Eye (tissue), 1 donor: ENCODE data around the gene ISG15.

Experiments used
- DNase-seq: peaks from one replicate; pipeline ENCODE4 v3.0.0-alpha.2; 2015

ISG15 gene

GRCh38 chr1:1030867-1031658, 17.8 kb downstream of the ISG15 start:
- DNase-seq, result peak; percentile 43

DNA sequence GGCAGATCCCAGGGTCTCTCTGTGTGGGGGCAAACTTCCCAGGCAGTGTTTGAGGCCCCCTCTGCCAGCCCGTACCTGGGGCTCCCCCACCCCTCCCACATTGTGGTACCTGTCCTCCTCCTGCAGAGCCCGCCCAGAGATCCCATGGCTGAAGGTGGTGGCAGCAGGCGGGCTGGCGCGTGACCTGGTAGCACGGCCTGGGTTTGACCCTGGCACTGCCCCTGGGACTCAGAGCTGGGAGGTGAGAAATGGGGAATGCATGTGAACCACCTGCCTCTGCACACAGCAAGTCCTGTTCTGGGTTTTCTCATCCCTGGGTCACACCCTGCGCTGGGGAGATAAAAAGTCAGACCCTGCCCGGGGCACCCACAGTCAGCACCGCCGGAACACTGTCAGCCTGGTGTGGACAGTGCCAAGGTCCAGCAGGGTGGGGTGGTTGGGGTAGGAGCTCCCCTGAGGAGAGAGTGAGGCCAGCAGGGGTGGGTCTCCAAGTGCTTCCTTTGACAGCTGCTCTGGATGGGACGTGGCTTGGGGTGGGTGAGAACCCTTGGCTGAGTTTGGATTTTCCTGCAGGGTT, 18.4 kb downstream of the ISG15 start:
- no peak for DNase-seq

DNA sequence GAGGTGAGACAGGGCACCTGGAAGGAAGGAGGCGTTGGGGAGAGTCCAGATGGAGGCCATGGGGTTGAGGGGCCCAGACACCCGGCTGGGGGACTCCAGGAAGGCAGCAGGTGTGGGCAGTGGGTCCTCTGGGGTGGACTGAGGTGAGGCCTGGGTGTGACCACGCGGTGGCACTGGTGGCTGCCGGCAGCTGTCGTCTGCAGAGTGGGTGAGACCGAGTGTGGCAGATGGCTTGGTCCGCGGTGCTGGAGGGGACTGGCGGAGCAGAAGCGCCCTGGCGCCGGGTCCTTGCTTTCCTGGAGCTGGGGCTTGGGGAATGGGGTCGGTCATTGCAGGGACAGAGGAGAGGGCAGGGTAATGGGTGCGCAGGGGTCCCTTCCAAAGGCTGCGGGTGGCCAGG, 19.1 kb downstream of the ISG15 start:
- DNase-seq, result peak; percentile 79

- DNase-seq, result peak; percentile 97
Measured at GRCh38 chr1:1033009-1033587, 19.8 kb downstream of the ISG15 start.

GRCh38 chr1:1033731-1034438, 20.6 kb downstream of the ISG15 start:
- peak; percentile 74 for DNase-seq

DNA sequence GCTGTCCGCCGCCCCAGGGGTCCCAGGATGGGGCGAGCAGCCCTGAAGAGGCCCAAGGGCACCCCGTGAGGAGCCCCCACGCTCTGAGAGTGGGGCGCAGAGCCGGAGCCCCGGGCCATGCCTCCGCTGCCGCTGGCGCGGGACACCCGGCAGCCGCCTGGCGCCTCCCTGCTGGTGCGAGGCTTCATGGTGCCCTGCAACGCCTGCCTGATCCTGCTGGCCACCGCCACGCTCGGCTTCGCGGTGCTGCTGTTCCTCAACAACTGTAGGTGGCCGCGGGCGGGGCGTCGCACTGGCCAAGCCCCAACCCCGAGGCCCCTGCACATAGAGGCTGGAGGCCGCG, 21.1 kb downstream of the ISG15 start:
- DNase-seq, result peak; percentile 60

GRCh38 chr1:1035291-1035943, 22.1 kb downstream of the ISG15 start:
- peak; percentile 15 for DNase-seq

GRCh38 chr1:1037366-1038327, 24.4 kb downstream of the ISG15 start:
- no peak for DNase-seq

- no peak for DNase-seq
Measured at GRCh38 chr1:1038694-1039093, 25.4 kb downstream of the ISG15 start.

DNA sequence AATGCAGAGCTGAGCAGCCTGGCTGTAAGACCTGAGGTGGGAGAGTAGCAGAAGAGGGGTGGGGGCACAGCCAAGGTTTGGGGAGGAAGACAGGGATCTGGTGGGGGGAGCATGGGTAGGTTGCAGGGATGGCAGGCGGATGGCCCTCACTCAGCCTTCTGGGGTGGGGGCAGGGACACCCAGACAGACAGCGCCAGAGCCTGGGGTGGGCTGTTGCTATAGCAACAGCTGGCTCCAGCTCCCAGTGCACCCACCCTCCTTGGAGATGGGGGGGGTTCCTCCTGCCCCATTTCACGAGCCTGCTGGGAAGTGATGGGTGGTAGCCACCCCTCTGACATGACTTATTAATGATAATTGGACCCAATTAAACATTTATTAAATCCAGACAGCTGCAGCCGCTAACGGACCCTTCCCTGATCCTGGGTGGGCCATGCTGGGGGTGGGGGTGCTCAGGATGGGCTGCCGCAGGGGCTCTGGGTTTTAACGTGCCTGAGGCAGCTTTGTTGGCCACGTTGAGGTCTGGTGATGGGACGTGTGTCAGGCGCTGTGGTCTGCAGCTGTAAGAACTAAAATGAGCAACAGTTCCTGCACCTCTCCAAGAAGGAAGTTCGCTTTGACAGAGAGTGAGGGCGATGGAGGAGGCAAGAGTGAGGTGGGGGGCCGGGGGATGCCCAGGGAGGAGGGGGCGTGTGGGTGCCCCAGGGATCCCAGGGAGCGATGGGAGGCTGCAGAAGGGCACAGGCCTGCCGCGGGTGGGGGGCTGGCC, 26.0 kb downstream of the ISG15 start:
- DNase-seq, result peak; percentile 74

DNA sequence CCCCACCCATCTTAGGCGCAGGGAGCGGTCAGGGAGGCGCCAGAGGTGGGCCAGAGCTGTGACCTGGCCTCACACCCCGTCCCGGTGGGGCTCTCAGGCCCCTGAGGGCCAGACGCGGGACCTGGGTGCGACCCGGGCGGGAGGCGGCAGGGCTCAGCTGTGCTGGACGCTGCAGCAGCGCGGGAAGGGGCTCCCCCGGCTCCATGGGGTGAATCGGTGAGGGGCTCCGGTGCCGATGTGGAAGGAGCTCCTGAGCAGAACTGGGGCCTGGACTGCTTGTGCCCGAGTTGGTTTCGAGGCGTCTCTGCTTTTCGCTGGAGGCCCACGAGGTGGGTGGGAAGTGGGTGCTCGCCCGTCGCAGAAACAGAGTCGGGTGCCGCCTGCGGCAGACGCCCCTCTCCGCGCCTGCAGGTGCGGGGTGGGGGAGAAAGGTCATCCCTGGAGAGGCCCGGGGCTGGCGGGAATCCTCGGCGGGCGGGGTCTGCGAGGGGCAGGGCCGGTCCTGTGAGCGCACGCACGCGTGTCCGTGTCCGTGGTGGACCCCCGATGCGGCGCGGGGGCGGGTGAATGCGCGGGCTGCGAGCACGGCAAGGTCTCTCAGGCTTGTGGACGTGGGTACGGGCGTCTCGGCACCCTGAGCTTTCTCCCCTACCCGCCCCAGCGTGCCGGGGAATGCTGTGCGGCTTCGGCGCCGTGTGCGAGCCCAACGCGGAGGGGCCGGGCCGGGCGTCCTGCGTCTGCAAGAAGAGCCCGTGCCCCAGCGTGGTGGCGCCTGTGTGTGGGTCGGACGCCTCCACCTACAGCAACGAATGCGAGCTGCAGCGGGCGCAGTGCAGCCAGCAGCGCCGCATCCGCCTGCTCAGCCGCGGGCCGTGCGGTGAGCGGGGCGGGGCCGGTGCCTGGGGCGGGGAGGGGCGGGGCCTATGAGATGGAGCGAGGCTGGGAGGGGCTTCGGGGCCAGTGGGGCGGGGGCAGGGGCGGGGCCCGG, 27.0 kb downstream of the ISG15 start:
- peak; percentile 88 for DNase-seq

- DNase-seq, result peak; percentile 52
Measured at GRCh38 chr1:1041092-1041523, 27.8 kb downstream of the ISG15 start.

DNA sequence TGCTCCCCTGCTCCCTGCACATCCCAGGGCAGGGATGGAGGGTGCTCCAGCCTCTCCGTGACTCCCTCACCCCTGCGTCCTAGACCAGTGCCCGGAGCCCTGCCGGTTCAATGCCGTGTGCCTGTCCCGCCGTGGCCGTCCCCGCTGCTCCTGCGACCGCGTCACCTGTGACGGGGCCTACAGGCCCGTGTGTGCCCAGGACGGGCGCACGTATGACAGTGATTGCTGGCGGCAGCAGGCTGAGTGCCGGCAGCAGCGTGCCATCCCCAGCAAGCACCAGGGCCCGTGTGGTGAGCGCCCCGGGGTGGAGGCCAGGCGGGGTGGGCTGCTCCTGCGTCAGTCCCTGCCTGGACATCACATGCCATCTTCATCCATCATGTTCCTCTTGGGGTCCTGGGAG, 28.6 kb downstream of the ISG15 start:
- DNase-seq, result no peak

GRCh38 chr1:1042835-1043234, 29.5 kb downstream of the ISG15 start:
- DNase-seq, result no peak

GRCh38 chr1:1043411-1043810, 30.1 kb downstream of the ISG15 start:
- DNase-seq, result no peak

DNA sequence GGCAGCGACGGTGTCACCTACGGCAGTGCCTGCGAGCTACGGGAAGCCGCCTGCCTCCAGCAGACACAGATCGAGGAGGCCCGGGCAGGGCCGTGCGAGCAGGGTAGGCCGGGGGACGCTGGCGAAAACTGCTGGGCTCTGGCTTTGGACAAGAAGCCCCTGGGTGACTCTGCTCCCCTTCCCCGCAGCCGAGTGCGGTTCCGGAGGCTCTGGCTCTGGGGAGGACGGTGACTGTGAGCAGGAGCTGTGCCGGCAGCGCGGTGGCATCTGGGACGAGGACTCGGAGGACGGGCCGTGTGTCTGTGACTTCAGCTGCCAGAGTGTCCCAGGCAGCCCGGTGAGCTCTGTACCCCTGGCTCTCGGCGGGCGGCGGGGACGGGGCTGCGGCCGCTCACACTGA, 30.6 kb downstream of the ISG15 start:
- DNase-seq, result no peak

- no peak for DNase-seq
Measured at GRCh38 chr1:1044455-1045078, 31.3 kb downstream of the ISG15 start.

DNA sequence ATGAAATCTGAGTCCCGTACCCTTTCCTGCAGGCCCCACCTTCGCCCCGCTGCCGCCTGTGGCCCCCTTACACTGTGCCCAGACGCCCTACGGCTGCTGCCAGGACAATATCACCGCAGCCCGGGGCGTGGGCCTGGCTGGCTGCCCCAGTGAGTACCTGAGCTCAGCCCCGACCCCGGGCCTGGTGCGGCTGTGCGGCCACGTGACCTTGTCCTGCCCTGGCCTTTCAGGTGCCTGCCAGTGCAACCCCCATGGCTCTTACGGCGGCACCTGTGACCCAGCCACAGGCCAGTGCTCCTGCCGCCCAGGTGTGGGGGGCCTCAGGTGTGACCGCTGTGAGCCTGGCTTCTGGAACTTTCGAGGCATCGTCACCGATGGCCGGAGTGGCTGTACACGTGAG, 31.8 kb downstream of the ISG15 start:
- DNase-seq, result no peak

GRCh38 chr1:1046243-1046642, 32.9 kb downstream of the ISG15 start:
- no peak for DNase-seq
